NCI-H128 (cell line): ENCODE results near the gene IL10.

ENCODE experiments used
- DNase-seq: peaks from one replicate; lab custom pipeline; 2025; ENCODE audit not compliant: unreplicated experiment; lab: John Stamatoyannopoulos, UW

Gene IL10

DNA sequence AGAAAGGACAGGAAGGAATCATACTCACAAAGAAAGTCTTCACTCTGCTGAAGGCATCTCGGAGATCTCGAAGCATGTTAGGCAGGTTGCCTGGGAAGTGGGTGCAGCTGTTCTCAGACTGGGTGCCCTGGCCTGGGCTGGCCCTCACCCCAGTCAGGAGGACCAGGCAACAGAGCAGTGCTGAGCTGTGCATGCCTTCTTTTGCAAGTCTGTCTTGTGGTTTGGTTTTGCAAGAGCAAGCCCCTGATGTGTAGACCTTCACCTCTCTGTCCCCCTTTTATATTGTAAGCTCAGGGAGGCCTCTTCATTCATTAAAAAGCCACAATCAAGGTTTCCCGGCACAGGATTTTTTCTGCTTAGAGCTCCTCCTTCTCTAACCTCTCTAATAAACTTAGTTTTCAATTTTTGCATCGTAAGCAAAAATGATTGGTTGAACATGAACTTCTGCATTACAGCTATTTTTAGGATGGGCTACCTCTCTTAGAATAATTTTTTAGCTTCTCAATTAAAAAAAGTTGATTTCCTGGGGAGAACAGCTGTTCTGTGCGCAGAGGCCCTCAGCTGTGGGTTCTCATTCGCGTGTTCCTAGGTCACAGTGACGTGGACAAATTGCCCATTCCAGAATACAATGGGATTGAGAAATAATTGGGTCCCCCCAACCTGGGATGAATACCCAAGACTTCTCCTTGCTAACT lies at the start of gene IL10:
TSS of gene IL10 (minus strand) at position 252 of the 695 bp plus-strand sequence. CDS start at position 193, 59 bp downstream.
- no peak for DNase-seq

DNA sequence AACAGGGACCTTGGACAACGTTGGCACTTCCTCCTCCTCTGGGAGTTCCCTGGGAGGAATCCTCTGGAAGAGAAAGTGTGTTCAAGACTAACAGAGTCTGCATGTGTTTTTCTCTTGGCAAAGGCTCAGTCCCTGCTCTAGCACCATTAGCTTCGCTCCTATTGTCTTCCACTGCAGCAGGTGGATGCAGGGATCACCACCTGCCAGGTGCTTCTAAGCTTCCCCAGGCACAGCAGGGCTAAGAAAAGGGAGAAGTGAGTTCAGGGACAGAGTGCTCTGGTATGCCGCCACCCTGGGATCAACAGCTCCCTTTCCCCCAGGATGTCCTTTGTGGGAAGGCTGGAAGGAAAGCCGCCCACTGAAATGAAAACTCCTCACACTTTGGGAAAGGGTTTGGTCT lies 49.2 kb upstream of the IL10 start:
- DNase-seq: no peak

DNA sequence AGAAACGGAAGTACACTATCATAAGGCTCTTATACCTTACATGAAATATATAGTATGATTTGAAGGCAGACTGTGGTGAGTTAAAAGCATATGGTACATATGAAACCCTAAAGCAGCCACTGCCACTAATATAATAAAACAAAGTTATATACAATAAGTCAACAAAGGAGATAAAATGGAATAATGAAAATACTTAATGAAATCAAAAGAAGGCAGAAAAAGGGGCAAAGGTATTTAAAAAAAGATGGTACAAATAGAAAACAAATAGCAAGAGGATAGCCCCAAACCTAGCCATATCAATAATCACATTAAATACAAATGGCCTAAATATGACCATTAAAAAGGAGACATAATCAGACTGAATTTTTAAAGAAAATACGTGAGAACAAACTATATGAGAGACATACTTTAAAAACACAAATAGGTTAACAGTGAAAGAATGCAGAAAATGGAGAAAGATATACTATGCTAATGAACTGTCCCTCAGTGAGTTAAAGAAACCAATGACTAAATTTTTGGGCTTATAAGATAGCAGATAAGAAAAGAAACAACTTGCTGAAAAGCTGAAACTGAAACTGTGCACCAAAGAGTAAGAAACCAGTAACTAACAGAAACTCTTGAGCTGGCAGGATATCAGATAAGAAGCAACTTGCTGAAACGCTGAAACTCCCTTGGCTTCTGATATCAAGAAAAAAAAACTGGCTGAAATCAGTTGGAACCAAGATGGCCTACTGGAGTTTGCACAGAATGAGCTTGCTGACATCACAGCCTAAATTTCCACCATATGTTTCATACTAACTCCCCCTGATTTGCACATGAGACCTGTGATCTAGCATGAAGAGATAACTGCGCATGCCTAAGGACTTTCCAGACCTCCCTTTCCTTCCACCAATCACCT lies 44.3 kb upstream of the IL10 start:
- no peak for DNase-seq

DNA sequence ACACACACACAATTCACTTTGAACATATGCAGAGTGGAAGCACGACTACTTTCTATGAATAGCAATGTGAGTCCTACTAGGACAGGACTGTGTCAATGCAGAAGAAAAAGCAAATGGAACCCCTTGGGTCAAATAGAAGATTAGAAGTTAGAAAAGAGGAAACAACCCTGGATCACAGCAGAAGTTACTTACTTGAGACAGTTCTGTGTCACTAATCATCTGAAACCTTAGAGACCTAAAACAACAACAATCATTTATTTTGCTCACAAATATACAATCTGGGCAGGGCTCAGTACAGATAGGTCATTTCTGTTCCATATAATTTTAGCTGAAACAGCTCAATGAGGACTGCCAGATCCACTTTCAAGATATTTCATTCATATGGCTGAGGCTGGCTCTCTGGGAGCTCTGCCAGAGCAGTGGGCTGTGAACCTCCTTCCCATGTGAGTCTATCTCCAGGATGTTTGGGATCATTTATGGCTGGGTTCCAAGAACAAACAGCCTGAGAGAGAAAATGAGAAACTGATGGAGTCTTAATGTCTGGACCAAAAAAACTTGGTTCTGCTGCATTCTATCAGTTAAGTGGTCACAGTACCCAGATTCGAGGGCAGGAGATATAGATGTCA lies 42.5 kb upstream of the IL10 start:
- DNase-seq: no peak

DNA sequence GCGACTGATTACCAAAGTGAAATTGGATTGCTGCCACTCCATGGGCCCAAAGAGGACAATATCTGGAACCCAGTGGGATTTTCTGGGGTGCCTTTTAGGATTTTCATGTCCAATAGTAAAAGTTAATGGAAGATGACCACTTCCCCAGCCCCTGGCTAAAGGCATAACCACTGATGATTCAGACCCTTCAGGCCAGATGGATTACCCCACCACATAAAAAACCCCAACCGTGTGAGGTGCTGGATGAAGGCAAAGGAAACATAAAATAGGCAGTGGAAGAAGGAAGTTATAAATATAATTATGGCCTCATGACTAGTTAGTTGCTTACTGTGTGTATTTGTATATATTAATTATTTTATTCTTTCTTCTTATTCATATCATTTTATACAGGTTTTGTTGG lies 40.2 kb upstream of the IL10 start:
- DNase-seq: no peak

DNA sequence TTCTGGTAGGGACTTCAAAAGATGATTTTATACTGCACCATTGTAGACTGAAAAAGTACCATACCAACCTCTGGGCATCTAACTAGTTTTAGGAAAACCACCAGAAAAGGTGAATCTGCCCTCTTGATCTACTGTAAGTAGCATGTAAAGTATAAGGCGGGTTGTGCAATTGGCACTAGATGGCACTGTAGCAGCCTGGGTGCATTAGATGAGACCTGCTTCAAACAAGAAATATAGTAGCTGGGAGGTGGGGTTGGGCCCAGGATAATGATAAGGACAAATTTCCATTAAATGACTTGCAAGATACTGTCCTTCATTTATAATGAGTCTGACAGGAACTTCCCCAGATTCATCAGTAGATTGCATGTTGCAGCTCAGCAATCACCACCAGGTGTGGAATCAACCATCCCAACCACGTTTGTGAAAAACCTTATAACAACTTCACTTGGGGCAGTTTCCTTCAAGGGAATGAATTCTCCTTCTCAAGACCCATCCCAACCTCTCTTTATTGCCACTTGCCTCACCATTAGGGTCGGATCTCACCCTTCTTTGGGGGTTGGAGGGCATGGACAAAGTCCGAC lies 37.3 kb upstream of the IL10 start:
- DNase-seq: no peak

DNA sequence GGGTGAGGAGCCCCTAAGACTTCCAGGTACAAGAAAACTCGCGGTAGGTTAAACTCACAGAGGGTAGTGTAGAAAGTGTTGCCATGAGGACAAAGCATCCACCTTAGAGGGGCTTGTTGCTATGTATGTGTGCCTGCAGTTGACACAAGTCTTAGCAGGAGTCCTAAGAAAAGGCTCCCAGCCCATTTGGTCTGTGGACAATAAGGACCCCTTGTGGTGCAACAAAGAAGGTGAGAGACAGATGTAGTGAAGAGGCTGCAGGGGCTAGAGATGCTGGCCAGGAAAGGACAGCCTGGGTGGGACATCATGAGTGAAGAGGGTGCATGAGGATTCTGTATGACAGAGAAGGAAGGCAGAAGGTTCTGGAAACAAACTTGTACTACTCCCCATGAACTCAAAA lies 36.3 kb upstream of the IL10 start:
- DNase-seq: no peak

DNA sequence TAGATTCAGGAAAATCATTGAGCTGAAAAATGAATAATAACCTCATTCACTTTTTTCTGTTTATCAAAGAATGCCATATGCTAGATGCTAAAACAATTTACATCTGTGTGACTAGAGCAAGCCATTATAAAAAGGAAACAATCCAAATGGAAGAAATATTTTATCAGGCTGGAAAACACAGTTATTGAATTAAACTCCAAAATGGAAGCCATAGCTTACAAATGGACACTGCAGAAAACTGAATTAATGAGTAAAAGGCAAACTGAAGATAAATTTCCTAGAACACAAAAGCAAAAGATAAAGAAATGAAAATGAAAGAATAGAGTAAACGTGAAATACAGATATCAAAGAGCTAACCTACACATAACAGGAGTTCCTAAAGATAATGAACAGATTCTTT lies 33.1 kb upstream of the IL10 start:
- DNase-seq: no peak

DNA sequence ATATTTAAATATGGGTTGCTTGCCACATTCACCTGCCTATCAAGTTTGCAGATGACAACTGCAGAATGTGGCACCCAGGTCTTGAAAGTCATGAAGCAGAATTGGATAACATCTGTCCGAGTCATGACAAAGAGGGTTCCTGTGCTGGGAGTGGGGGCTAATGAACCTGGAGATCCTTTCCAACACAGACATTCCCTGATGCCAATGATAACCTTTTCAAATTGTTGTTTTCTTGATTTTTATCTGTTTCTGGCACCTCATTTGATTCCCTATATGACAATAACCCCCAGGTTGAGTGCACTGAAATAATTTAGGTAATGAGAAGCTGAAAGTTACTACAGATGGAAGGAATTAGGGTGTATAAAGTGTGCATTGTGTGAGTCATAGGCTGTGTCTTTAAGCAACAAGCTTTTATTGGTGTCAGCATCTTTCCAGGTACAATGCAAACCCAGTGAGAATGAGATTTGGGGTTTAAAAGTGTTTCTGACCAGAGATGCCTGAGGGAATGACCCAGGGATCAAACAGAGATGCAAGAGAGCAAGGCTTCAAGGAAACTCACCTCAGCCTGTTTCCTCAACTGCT lies 32.0 kb upstream of the IL10 start:
- DNase-seq: no peak

DNA sequence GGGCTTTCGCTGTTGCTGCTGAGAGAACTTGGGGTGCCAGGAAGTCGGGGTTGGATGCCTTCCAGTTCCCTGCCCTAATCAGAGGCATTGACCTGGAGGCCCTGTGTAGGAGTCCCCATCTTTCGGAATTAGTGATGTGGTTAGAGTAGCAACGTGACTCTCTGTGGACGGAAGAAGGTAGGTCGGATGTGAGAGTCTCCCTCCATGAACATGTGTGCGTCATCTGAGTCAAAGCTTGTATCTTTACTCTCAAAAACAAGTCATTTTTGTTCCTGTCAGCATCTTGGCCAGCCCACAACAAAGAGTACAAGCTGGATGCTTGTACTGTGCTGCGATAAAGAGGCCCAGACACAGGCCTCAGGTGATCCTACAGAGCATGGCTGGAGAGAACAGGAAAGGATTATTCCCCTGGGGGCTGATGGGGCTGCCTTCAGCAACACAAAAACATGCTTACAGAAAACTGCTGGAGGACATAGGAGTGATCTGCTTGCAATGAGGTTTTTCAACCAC lies 31.0 kb upstream of the IL10 start:
- no peak for DNase-seq

DNA sequence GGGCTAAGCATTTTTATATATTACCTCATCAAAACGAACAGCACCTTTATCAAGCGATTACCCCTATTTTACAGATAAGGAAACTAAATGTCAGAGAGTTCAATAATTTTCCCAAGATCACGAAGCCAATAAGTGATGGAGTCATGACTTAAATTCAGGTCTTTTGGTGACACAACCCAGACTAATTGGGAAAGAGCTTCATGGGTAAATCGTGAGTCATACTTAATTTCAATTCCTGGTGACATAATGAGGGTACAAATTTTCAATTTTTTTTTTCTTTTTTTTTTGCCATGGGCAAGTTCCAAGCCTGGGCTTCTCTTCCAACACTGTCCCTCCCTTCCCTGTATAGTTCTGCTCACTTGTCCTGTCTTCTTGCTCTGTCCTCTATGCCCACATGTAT lies 30.1 kb upstream of the IL10 start:
- no peak for DNase-seq

DNA sequence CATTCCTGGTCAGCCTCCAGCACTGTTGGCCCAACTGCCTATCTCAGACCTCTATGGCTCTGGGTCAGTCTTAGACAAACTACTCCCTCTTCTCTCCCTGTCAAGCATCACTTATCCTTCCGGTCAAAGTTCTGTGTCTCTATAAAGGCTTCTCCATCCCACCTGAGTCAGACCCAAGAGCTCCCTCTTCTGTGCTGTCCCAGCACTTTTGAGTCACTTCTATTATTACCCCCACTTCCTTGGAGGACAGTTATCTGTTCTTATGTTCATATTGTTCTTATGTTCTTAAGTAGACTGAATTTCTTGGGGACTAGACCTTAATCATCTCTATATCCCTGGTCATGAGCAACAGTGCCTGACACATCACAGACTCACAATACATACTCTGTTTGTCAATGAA lies 29.2 kb upstream of the IL10 start:
- DNase-seq: no peak

DNA sequence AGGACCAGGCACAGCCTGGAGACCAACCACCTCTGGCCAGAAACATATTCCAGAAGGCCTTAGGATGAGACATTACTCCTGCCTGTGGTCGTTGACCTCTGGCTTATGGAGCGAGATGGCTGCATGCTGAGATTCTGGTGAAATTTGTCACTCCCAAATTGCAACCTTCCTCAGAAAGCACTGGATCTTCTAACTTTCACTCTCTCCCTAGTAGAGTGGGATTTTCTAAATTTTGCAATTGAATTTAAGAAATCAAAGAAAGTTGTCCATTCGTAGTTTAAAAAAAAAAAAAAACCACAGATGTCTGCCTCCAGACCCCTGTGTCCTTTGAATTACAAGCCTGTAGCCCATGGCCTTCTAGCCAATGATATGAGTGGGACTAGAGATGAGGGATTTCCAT lies 28.6 kb upstream of the IL10 start:
- no peak for DNase-seq

DNA sequence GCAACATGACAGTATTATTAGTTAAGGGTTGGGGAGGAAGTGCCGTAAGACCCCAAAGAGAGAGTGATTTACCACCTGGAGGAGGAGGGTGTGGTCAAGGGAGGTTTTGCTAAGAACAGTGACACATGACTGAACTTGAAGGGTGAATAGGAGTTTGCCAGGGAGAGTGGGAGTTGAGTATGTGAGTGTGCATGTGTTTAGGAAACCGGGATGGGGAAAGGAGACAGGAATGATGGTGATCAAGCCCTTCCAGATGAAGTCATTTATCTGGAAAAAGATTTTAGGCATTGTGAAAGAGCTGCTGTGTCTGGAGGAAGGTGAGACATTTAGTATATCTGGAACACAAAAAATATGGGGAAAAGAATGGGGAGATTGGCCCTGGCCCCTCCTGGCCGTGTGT lies 28.1 kb upstream of the IL10 start:
- DNase-seq: no peak

DNA sequence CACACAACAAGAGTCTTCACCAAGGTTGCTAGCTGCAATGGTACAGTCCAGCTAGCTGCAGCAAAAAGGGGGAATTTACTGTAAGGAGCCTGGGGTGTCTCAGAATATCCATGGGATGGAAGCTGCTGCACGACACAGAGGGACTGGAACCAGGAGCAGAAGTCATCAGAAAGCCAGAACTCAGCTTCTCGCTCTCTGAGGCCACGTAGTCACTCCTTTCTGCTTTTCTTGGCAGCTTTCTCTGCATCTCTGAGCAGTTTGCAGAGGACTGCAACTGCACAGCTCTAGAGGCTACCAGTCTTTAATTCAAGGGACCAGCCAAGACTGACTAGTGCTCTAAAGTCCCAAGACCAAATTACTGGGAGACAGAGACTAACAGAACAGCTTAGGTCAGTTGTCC lies 27.0 kb upstream of the IL10 start:
- DNase-seq: no peak

DNA sequence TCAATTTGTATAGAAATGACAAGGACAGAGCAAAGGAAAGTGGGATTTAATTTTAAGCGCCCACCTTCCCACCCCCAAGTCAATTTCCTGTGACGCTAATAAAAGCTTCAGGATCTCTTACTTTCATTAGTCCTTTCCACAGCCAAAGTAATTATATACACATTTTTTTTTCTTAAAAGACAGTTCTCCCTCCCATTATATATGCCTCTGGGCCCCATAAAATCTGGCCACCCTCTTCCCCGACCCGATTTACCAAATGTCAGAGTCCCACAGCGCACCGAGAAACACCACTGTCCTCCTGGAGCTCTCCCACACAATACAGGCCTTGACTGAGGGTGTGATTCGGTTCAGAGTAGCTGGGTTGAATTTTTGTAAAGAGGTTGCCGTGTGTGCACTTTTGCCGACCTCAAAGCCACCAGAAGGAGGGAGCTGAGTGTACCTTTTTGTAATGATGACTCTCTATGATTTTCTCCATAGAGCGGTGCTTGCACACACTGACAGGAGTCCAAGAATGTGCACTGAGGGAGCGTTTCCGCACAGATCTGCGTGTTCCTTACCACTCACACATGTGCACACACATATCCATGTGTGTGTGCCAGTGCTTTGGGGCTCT lies 26.2 kb upstream of the IL10 start:
- DNase-seq: no peak

DNA sequence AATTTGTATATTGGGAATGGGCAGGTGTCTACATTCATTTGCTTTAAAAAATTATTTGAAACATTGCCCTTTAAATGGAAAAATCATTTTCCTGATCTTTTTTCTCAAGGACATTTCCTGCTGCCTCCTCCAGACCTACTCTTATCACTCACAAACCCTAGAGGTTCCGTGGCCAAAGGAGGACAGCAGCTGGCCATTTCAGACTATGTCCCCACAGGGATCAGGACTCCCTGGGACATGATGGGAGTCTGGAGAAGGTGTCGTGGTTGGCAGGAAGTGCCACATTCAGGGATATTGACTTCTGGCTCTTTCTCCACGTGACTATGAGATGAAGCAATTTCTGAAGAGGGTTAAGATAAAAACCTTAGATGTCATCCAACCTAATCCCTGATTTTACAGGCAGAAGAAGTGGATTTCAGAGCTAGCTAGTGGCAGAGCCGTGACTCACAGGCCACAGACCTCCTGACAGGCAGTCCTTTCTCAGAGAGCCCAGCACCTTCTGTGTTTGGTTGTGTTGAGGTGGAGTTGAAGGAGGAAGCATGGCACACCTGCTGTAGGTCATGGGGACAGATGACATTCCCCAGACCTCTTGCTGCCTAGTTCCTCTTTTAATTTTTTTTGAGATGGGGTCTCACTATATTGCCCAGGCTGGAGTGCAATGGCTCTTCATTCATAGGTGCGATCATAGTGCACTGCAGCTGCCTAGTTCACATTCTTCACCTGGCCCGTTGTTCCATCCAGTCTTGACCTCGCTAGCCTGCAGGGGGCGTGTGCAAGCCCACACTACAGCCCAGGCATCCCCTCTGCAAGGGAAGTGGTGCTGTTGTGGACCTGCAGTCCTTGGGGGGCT lies 25.5 kb upstream of the IL10 start:
- DNase-seq: no peak

DNA sequence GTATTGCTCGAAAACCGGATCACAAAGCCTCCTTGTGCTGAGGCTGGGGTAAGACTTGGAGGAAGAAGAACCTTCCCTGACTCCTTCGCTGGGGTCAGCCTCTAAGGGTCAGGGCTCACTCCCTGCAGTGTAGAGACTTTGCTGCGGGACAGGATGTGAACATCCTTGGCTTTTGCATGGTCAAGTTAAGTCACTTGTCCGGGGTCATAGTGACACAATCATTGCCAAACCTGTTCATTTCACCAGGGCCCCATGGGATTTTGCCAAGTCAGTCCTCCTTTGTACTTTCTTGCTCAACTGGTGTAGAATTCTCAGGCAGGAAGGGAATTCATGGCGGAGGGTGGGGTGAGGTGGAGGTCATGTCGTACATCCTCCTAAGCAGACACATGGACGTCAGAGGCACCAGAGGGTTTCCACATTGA lies 24.7 kb upstream of the IL10 start:
- no peak for DNase-seq

DNA sequence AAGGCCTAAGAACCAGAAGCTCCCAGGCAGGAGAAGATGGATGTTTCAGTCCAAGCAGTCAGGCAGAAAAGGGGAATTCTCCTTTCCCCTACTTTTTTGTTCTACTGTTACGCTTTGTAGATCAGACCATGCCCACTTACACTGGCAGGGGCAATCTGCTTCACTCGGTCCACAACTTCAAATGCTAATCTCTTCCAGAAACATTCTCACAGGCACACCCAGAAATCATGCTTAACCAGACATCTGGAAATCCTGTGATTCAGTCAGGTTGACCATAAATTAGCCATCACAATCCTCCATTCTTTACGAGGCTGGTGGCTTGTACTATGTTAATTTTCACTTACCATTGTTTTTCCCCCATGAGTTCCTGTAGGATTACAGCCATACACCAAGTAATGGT lies 23.8 kb upstream of the IL10 start:
- no peak for DNase-seq
